ENCODE results near the gene TAS1R3. TPM values are rescaled to one million over a fixed set of nuclear protein-coding genes. Genes with fewer than 3 reads are reported as not detected.

TAS1R3 gene
- total RNA-seq, 1 donor from 2014 or later, result 0.93 TPM

DNA sequence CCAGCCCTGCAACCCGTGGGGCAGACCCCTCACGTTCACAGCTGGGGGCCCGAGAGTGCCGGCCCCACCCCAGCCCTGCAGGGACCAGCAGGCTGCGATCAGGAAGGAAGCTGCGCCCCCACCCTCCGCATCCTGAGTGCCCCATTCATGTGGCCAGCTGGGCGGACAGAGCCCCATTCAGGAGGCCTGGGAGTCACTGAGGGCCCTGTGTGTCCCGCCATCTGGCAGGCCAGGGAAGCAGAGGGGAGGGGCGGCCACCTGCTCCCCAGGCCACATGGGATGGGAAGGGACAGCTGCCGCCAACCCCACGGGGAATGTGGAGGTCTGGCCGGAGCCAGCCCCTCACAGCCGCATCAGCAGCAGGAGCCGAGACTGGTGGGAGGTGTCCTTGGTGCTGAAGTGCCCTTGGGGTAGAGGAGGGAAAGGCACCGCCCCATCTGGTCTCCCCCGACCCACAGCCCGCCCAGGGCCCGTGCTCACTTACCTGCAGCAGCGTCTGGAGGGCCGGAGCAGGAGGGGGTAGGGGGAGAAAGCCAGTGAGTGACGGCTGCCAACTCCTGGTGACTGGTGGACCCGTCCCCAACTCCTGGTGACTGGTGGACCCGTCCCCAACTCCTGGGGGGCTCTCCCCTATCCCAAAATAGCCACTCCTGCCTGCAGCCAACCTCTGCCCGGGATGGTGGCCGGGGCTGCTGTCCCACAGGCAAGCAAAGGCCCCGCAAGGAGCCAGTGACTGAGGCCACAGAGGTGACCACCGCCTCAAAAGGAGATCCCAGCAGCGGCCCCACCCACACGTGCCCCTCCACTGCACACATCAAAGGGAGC is 32.0 kb upstream of the TAS1R3 start:
- intact Hi-C loops (cut with micrococcal nuclease), result no loop called here
- peaks cover 32% of the 10 kb centered on the region for H3K36me3 ChIP-seq
- H3K27me3 ChIP-seq (ENCODE audit: low read depth), result no peaks in the 10 kb centered on the region
- H3K4me1 ChIP-seq, result peaks cover 16% of the 10 kb centered on the region
- H3K27ac ChIP-seq (replicated peaks), result no peak overlapping the region
- no peaks in the 10 kb centered on the region for H3K9me3 ChIP-seq (replicated peaks)
- no peak for DNase-seq
- no peak overlapping the region for H3K4me3 ChIP-seq
- no peak for TF ChIP-seq CTCF (IDR thresholded peaks at IDR 0.05; ENCODE audit: borderline replicate concordance)

DNA sequence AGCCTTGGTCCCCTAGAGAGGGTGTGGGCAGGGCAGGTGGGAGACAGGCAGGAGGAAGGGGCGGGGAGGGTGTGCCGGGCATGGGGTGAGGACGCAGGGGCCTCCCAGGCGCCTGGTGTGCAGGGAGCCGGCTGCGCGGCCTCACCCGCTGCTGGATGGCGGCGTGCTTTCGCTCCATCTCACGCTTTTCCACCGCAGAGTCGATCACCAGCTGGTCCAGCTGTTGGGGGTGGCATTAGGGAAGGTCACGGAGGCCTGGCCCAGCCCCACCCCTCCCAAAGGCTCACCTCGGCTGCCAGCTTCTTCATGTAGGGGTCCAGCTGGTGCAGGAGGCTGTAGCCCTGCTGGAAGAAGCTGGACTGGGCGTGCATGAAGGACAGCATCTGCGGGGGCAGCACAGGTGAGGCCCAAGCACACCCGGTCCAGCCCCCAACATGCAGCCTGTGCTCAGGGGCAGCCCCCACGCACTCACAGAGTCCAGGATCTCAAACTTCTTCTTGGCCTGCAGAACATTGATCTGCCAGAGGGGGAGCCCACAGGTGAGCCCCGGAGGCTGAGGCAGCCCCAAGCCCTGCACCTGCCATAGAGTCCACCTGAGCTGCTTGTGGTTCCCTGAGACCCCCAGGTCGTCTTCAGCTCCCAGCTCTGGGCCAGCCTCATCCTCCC is 31.3 kb upstream of the TAS1R3 start:
- DNase-seq, result no peak
- Histone ChIP-seq H3K27me3 (ENCODE audit: low read depth) (no peaks in the 10 kb centered on the region), H3K4me3 (no peak overlapping the region), H3K36me3 (peaks cover 24% of the 10 kb centered on the region), H3K9me3 (replicated peaks) (no peaks in the 10 kb centered on the region), H3K4me1 (peaks cover 23% of the 10 kb centered on the region), H3K27ac (replicated peaks) (no peak overlapping the region)
- peak; percentile 22 for TF ChIP-seq CTCF (IDR thresholded peaks at IDR 0.05; ENCODE audit: borderline replicate concordance)
- intact Hi-C loops (cut with micrococcal nuclease), result no loop called here

GRCh38 chr1:1300352-1300739 is 30.7 kb upstream of the TAS1R3 start:
- DNase-seq, result no peak
- Histone ChIP-seq H3K4me1 (peaks cover 29% of the 10 kb centered on the region), H3K9me3 (replicated peaks) (no peaks in the 10 kb centered on the region), H3K27me3 (ENCODE audit: low read depth) (no peaks in the 10 kb centered on the region), H3K4me3 (no peak overlapping the region), H3K27ac (replicated peaks) (no peak overlapping the region), H3K36me3 (peaks cover 19% of the 10 kb centered on the region)
- TF ChIP-seq CTCF (IDR thresholded peaks at IDR 0.05; ENCODE audit: borderline replicate concordance), result no peak
- intact Hi-C loops (cut with micrococcal nuclease), result no loop called here

DNA sequence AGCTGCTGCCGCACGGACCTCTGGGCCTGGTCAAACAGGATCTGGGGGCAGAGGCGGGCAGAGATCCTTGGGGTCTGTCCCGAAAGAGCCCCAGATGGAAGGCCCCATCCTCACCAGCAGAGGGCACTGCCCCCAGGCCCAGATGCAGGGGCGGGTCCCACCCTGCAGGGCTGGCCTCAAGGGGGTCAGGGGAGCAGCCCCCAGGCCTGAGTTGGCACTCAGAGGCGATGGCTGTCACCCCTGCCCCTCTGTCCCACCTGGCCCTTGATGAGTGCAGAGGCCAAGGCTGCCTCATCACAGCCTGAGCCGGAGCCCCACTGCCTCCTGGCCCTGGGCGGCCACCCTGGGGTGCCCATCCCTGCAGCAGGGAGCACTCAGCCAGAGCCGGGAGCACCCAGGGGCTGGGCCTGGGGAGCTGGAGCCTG is 29.1 kb upstream of the TAS1R3 start:
- no peaks in the 10 kb centered on the region for H3K9me3 ChIP-seq (replicated peaks)
- no peak overlapping the region for H3K27ac ChIP-seq (replicated peaks)
- TF ChIP-seq CTCF (IDR thresholded peaks at IDR 0.05; ENCODE audit: borderline replicate concordance), result peak; percentile 46
- H3K27me3 ChIP-seq (ENCODE audit: low read depth), result no peaks in the 10 kb centered on the region
- intact Hi-C loops (cut with micrococcal nuclease), result no loop called here
- no peak for DNase-seq
- no peak overlapping the region for H3K4me3 ChIP-seq
- peaks cover 6% of the 10 kb centered on the region for H3K36me3 ChIP-seq
- peaks cover 45% of the 10 kb centered on the region for H3K4me1 ChIP-seq

DNA sequence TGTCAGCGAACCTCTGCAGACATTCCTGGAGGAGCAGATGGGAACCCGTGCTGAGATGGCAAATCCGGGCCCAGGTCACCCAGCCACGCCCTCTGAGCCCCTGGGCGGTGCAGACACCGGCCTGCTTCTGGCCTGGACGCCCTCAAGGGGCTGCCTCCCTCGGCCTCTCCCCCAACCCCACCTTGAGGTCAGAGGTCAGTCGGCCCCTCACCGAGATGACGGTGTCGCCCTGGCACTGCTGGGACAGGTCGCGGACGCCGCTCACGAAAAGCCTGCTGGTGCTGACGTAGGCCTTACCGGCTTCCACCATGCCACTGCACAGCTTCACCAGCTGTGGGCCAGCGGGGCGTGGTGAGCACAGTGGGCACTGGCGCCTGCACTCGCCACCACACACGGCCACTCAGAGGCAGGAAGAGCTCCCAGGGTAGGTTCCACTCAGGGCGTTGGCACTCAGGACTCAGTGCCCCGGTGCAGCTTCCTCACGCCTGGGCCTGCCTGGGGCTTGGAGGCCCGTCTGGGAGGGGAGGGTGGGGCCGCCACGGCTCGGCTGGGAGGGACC is 28.1 kb upstream of the TAS1R3 start:
- H3K4me1 ChIP-seq, result peaks cover 50% of the 10 kb centered on the region
- H3K4me3 ChIP-seq, result no peak overlapping the region
- no peaks in the 10 kb centered on the region for H3K27me3 ChIP-seq (ENCODE audit: low read depth)
- H3K27ac ChIP-seq (replicated peaks), result no peak overlapping the region
- TF ChIP-seq CTCF (IDR thresholded peaks at IDR 0.05; ENCODE audit: borderline replicate concordance), result no peak
- H3K36me3 ChIP-seq, result peaks cover under 1% of the 10 kb centered on the region
- DNase-seq, result no peak
- intact Hi-C loops (cut with micrococcal nuclease), result no loop called here
- no peaks in the 10 kb centered on the region for H3K9me3 ChIP-seq (replicated peaks)
